Cardiac fibroblast (primary cell): ENCODE measurements around the gene CBLN4.

ENCODE experiments used
- DNase-seq, 2 donors: peaks; one replicate each; pipeline versions ENCODE4 v3.0.0 to v3.0.0-alpha.2; 2010; ENCODE audit warnings: low read depth in 2 of 2
- H3K4me3 ChIP-seq, 2 donors: replicated peaks in 1 of 2; 1 replicate in 1 of 2; 2 replicates in 1 of 2; pipeline ENCODE4 v1.5.1; 2011; ENCODE audit warnings: low read depth in 2 of 2, low read length in 2 of 2, mild to moderate bottlenecking in 2 of 2, moderate library complexity in 1 of 2
- CTCF ChIP-seq: IDR thresholded peaks from one replicate; pipeline ENCODE4 v1.5.1; 2011; ENCODE audit warnings: low read depth, mild to moderate bottlenecking, low read length, inconsistent platforms

CBLN4 gene

GRCh38 chr20:56005389-56005715 lies at the start of gene CBLN4:
TSS of gene CBLN4 (minus strand) at chr20:56005519. CDS start at chr20:56004171, 1,348 bp downstream.
- H3K4me3 ChIP-seq: no peak within 1 kb of the TSS
- no peak for DNase-seq
- TF ChIP-seq CTCF: no peak

GRCh38 chr20:56043227-56043626 lies 37.9 kb upstream of the CBLN4 start:
- no peak overlapping the region for H3K4me3 ChIP-seq
- TF ChIP-seq CTCF: no peak
- DNase-seq: no peak

GRCh38 chr20:56032251-56032650 lies 26.9 kb upstream of the CBLN4 start:
- no peak overlapping the region for H3K4me3 ChIP-seq
- no peak for TF ChIP-seq CTCF
- DNase-seq: no peak

GRCh38 chr20:56018716-56019115 lies 13.4 kb upstream of the CBLN4 start:
- no peak for TF ChIP-seq CTCF
- H3K4me3 ChIP-seq: no peak overlapping the region

GRCh38 chr20:56018194-56018593 lies 12.9 kb upstream of the CBLN4 start:
- H3K4me3 ChIP-seq: no peak overlapping the region
- TF ChIP-seq CTCF: no peak
- DNase-seq: no peak

More at GRCh38 chr20:56018716-56019115, 13.4 kb upstream of the CBLN4 start:
- no peak for DNase-seq

GRCh38 chr20:56017560-56017959 lies 12.2 kb upstream of the CBLN4 start:
- TF ChIP-seq CTCF: no peak
- no peak for DNase-seq
- H3K4me3 ChIP-seq: no peak overlapping the region

- no peak for TF ChIP-seq CTCF
- DNase-seq: no peak
- H3K4me3 ChIP-seq: no peak overlapping the region
Observed at GRCh38 chr20:56014998-56015397, 9.7 kb upstream of the CBLN4 start.
